ENCODE measurements around the gene LBP.

The LBP gene

DNA sequence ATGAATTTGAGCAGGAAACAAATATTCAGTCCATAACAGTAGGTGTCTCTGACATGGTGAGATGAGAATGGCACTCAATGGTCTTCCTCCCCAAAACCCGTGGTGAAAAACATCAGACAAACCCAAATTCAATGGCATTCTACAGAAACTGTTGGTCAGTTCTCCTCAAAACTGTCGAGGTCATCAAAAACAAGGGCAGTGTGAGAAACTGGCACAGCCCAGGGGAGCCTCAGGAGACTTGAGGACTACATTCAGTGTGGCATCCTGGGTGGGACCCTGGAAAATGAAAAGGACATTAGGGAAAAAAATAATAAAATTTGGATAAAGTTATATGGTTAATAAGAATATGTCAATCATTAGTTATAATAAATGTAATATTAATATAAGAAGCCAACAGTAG, 40.6 kb downstream of the LBP start:
- no peak overlapping the region for H3K27ac ChIP-seq (ENCODE audit: low read length)
- H3K27me3 ChIP-seq (replicated peaks; ENCODE audit: insufficient read depth, low read length): 0 out of 2 replicates have a peak, but pooled peaks cover 3% of the 10 kb centered on the region
- H3K36me3 ChIP-seq (replicated peaks; ENCODE audit: insufficient read depth, low read length): no peaks in the 10 kb centered on the region
- H3K9me2 ChIP-seq (replicated peaks; ENCODE audit: insufficient read depth, low read length): no peaks in the 10 kb centered on the region
- no peaks in the 10 kb centered on the region for H3K4me1 ChIP-seq (ENCODE audit: low read length)
- no peaks in the 10 kb centered on the region for H4K20me1 ChIP-seq (ENCODE audit: insufficient read depth, low read length)
- DNase-seq: no peak
- TF ChIP-seq, protein P1, sequence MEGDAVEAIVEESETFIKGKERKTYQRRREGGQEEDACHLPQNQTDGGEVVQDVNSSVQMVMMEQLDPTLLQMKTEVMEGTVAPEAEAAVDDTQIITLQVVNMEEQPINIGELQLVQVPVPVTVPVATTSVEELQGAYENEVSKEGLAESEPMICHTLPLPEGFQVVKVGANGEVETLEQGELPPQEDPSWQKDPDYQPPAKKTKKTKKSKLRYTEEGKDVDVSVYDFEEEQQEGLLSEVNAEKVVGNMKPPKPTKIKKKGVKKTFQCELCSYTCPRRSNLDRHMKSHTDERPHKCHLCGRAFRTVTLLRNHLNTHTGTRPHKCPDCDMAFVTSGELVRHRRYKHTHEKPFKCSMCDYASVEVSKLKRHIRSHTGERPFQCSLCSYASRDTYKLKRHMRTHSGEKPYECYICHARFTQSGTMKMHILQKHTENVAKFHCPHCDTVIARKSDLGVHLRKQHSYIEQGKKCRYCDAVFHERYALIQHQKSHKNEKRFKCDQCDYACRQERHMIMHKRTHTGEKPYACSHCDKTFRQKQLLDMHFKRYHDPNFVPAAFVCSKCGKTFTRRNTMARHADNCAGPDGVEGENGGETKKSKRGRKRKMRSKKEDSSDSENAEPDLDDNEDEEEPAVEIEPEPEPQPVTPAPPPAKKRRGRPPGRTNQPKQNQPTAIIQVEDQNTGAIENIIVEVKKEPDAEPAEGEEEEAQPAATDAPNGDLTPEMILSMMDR (IDR thresholded peaks at IDR 0.05; ENCODE audit: low read length): no peak
- TF ChIP-seq EZH2 (optimal IDR thresholded peaks at IDR 0.05; ENCODE audit: low read depth, low read length) (no peak), EZH2phosphoT487 (IDR thresholded peaks at IDR 0.05; ENCODE audit: low read length) (no peak)
- H3K4me3 ChIP-seq (ENCODE audit: low read length): no peak overlapping the region
- no peaks in the 10 kb centered on the region for H3K79me2 ChIP-seq (ENCODE audit: low read length)
- H3F3A ChIP-seq (ENCODE audit: insufficient read depth, low read length): no peaks in the 10 kb centered on the region
- H3K4me2 ChIP-seq (ENCODE audit: low read depth, low read length): no peak overlapping the region
- H3K9ac ChIP-seq (ENCODE audit: low read length): no peak overlapping the region
- no peak overlapping the region for H2AFZ ChIP-seq (ENCODE audit: low read length)
- no peaks in the 10 kb centered on the region for H3K9me3 ChIP-seq (replicated peaks; ENCODE audit: insufficient read depth, low read length)

DNA sequence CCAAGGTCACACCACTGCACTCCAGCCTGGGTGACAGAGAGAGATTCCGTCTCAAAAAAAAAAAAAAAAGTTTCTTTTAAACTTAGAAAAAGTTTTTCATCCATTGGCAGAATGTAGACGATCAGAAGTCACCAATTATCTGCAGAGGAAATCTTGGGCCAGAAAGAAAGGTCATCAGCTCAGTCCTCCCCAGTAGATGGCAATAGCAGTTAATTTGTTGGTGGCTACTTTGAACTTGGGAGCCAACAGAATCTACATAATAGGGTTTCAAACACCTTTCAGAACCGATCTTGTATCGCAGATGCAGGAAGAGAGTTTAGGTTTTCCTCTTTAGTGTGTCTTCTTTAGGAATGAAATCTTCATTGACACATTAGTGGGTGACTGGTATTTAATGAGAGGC, 41.7 kb downstream of the LBP start:
- Histone ChIP-seq H4K20me1 (ENCODE audit: insufficient read depth, low read length) (no peaks in the 10 kb centered on the region), H3K4me1 (ENCODE audit: low read length) (no peaks in the 10 kb centered on the region), H3F3A (ENCODE audit: insufficient read depth, low read length) (no peaks in the 10 kb centered on the region), H3K27me3 (replicated peaks; ENCODE audit: insufficient read depth, low read length) (no peaks in the 10 kb centered on the region), H3K79me2 (ENCODE audit: low read length) (no peaks in the 10 kb centered on the region), H3K9ac (ENCODE audit: low read length) (no peak overlapping the region), H3K27ac (ENCODE audit: low read length) (no peak overlapping the region), H3K36me3 (replicated peaks; ENCODE audit: insufficient read depth, low read length) (no peaks in the 10 kb centered on the region), H2AFZ (ENCODE audit: low read length) (no peak overlapping the region), H3K9me3 (replicated peaks; ENCODE audit: insufficient read depth, low read length) (no peaks in the 10 kb centered on the region), H3K4me3 (ENCODE audit: low read length) (no peak overlapping the region), H3K4me2 (ENCODE audit: low read depth, low read length) (no peak overlapping the region), H3K9me2 (replicated peaks; ENCODE audit: insufficient read depth, low read length) (no peaks in the 10 kb centered on the region)
- TF ChIP-seq EZH2phosphoT487 (IDR thresholded peaks at IDR 0.05; ENCODE audit: low read length): no peak
- no peak for TF ChIP-seq EZH2 (optimal IDR thresholded peaks at IDR 0.05; ENCODE audit: low read depth, low read length)
- TF ChIP-seq, protein P1 (IDR thresholded peaks at IDR 0.05; ENCODE audit: low read length): no peak
- no peak for DNase-seq

DNA sequence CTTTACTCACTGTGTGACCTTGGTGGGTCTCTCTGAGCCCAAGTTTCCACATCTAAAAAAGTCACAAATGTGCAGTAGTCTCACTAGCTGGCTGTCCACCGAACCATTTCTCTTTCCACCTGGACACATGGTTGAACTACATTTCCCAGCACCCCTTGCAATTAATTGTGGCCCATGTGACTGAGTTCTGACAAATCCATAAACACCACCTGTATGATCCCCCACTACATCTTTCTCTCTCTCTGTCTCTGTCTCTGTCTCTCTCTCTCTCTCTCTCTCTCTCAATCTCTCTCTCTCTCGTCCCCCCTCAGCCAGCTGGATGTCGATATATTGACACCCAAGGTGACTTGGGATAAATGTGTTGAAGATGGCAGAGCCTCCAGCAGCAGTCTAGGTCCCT, 46.1 kb downstream of the LBP start:
- Histone ChIP-seq H3K9me2 (replicated peaks; ENCODE audit: insufficient read depth, low read length) (no peaks in the 10 kb centered on the region), H3K4me1 (ENCODE audit: low read length) (no peaks in the 10 kb centered on the region), H3K27me3 (replicated peaks; ENCODE audit: insufficient read depth, low read length) (no peaks in the 10 kb centered on the region), H4K20me1 (ENCODE audit: insufficient read depth, low read length) (no peaks in the 10 kb centered on the region), H2AFZ (ENCODE audit: low read length) (0 out of 2 replicates have a peak overlapping the region, but pooled peaks have one; percentile 42), H3K9me3 (replicated peaks; ENCODE audit: insufficient read depth, low read length) (no peaks in the 10 kb centered on the region), H3K27ac (ENCODE audit: low read length) (no peak overlapping the region), H3K36me3 (replicated peaks; ENCODE audit: insufficient read depth, low read length) (no peaks in the 10 kb centered on the region), H3K4me3 (ENCODE audit: low read length) (no peak overlapping the region), H3K79me2 (ENCODE audit: low read length) (no peaks in the 10 kb centered on the region), H3F3A (ENCODE audit: insufficient read depth, low read length) (no peaks in the 10 kb centered on the region), H3K9ac (ENCODE audit: low read length) (no peak overlapping the region), H3K4me2 (ENCODE audit: low read depth, low read length) (no peak overlapping the region)
- TF ChIP-seq EZH2phosphoT487 (IDR thresholded peaks at IDR 0.05; ENCODE audit: low read length) (no peak), EZH2 (optimal IDR thresholded peaks at IDR 0.05; ENCODE audit: low read depth, low read length) (no peak)
- TF ChIP-seq, protein P1 (IDR thresholded peaks at IDR 0.05; ENCODE audit: low read length): no peak
- DNase-seq: no peak

Data from MM.1S (cell line).